Measurements from ENCODE around the gene HENMT1.
"Not testable (repeated sequence)": the region's sequence is repeated elsewhere in the genome, so short reads cannot be mapped to it uniquely, and the experiment has no call there.

DNA sequence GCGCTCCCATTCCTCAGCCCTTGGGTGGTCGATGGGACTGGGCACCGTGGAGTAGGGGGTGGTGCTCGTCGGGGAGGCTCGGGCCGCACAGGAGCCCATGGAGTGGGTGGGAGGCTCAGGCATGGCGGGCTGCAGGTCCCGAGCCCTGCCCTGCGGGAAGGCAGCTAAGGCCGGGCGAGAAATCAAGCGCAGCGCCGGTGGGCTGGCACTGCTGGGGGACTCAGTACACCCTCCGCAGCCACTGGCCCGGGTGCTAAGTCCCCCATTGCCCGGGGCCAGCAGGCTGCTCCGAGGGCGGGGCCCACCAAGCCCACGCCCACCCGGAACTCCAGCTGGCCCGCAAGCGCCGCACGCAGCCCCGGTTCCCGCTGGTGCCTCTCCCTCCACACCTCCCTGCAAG lies 20.0 kb downstream of the HENMT1 start:
- not testable (repeated sequence) for TF ChIP-seq CTCF, POLR2A (IDR thresholded peaks at IDR 0.05)

Data from testis (tissue), 2 donors.